HG03521 (cell line): Measurements from ENCODE around the gene RWDD3.
A peak's percentile ranks its signal among the peaks of the same experiment; 100 is the strongest.

Experiments
- ATAC-seq: cut with Tn5 transposase; IDR thresholded peaks from one replicate; pipeline ENCODE4 v1.9.1; 2021; ENCODE audit warnings: mild to moderate bottlenecking, moderate library complexity; ENCODE audit not compliant: unreplicated experiment

RWDD3 gene

DNA sequence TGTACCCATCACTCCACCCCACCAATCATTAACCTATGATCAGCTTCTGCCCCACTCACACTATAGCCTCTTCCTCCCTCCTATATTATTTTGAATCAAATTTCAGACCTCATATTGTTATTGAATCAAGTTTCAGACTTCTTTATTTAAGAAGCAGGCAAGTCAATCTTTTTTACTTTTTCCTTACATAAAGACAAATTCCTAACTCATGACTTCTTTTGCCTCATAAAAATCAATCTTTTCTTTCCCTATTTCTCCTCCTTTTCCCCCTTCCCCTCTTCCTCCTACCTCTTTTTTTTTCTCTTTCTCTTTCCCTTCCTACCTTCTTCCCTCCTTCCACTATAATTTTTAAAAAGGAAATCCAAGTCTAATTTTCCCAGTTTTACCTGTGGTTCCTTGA lies 4.3 kb upstream of the RWDD3 start:
- ATAC-seq: no peak

DNA sequence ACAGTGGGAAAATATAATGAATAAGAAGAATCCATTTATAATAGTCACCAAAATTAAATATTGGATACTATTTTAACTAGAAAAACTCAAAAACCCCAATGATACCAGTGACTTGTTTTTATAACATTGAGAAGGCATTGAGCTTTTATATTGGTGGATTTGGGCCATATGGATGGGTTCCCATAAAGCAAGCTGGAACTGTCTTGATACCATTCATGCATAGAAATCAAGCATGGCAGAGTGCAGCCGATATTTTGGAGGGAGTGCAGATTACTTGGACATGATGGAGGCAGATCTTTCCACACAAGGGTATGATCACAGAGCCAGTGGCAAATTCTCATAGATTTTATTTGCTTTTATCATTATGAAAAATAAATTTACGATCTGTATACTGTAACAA lies 3.8 kb upstream of the RWDD3 start:
- no peak for ATAC-seq

DNA sequence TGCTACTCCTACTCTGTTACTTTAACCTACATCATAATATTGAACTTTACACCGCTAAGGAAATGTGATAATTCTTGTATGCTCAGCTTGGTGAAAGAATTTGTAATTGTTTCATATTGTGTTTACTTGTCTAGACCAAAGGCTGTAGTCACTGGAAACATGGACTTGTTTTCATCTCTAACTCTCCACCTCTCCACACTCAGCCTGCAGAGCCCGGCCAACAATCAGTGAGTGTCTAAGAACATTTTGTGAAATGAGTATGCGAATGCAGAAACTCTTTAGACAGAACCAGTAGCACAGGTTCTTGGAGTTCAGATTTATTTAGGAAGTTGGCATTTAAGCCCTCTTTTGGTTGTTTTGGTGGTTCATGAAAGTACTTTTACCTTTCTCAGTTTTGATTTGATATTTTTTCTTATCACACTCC lies 3.2 kb upstream of the RWDD3 start:
- ATAC-seq: no peak

DNA sequence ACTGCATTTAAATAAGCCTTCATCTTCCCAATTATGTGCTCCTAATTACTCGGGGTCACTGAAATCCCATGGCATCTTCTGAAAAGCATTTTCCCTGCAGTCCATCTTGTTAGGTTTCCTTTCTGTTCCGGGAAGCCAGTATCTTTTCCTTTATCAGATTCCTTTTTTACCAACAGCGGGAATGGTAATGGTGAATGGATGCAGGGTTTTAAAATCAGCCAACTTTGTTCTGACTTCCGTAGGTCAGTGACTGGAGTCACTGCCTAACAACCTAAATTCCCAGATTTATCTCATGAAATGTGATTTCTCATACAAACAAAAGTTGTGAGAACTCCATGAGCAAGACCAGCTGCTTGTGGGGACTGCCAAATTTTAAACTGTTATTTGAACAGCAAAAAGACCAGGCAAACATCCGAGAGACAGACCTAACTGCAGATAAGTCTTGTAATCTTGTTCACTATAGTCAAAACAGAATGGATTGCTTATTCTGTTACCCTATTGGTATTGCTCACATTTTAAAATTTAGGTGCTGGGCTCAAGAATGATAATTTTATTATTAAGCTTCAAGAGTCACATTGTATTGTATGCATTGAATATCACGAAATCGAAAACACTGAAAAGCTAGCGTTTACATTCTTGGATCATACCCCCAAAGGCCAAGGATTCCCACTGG lies 1.2 kb upstream of the RWDD3 start:
- ATAC-seq: no peak

DNA sequence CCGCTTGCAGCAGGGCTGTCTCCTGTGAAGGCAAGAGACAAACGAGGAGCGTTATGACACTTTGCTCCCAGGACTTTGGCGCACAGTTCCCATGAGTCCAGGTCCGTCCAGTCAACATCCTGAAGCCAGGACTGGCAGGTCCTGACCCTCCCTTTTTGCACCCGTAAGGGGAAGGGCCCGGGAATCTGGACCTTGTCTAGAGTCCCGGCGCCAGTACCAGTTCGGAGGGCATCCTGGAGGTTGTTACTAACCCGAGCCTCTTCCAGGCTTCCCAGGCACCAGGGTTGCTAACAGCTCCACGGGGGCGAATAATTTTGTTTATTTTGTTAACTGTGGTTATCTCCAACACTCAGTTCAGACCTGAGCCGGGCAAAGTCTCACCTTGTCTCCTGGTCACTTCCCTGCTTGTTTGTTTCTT lies 682 bp upstream of the RWDD3 start:
- no peak for ATAC-seq

DNA sequence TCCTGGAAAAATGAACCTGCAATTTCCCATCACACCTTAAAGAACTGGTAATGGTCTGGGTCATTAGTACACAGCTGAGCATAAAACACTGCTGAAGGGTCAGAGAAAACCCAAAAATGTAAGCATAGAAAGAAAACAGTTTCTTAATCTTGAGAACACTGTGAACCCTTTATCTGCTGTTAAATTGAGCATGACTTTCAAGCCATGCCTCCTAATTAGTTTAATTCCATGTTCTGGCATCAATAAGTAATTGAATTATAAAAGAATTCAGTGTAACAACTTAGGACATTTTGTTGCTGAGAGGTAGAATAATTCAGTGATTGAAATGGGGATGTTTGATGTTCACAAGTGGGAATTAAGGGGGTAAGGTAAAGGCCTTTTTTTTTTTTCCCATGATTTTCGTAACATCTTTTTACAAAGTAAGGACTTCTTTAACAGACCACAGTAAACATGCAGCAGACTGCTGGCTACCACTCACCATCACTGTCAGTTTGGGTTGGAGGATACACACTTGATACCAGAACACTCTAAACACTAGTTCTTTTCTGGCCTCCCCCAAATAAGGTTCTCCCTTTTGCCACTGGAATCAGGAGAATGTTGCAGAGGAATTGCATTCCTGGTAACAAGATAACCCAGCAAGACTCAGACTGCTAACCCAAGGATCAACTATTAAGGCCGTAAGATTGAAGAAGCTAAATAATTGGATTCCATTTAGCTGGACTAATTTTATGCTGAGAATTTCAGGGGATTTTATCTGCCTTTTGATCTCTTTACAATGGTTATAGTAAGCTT lies 3.0 kb downstream of the RWDD3 start:
- no peak for ATAC-seq

DNA sequence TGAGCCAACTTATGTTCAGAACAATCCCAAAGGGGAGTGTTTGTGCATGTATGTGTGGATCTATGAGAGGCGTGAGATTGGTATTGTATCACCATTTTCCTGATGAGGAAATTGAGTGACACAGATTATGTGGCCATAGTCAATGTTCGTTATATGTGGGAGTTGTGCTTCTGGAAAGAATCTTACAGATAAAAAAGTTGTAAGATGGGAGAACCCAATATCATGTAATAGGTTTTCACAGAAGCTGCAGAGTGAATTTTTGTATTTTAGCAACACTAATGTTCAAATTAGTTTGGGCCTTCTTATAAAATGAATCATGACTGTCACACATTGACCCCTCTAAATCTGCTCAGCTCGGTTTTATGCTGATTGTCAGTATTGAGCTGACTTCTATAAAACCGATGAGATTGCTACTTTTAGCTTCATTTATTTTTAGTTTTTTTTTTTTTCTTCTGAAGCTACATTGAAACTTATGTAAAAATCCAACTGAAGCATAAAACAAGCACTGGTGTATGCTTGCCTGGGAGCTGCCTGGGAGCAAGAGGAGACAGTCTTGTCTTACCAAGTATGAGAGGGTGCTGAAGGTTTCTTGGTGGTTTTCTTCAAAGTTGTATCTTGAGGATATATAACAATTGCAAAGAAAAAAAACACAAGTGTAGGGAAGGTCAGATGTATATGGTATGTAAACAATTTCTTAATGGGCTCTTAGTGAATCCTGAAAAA lies 4.1 kb downstream of the RWDD3 start:
- no peak for ATAC-seq

DNA sequence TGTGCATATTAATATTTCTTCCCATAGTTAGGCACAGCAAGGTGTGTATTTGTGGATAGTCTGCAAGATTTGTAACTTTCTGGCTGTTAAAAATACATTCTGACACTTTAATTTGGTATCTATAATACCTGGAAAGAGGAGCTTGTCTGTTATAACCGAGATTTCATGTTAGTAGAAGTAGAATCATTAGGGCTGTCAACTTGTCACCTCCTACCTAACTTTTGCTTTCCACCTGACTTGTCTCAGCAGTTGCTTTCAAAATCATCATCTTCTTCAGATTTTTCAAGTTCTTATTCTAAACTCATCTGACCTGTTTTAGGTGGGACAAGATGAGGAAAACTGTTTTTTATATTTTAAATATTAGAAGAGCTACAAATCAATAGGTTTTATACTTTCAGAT lies 11.0 kb downstream of the RWDD3 start:
- no peak for ATAC-seq

DNA sequence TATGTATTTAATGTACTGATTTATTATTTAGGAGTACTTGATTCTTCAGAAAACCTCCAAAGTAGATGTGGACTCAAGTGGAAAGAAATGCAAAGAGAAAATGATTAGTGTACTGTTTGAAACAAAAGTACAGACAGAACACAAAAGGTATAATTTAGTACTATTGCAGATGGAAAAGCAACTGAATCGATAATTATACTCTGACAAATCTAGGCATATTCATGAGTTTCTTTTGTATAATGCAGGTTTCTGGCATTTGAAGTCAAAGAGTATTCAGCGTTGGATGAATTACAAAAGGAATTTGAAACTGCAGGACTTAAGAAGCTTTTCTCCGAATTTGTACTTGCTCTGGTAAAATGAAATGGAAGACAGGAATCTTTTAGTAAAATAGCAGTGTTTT lies 12.5 kb downstream of the RWDD3 start:
- no peak for ATAC-seq

DNA sequence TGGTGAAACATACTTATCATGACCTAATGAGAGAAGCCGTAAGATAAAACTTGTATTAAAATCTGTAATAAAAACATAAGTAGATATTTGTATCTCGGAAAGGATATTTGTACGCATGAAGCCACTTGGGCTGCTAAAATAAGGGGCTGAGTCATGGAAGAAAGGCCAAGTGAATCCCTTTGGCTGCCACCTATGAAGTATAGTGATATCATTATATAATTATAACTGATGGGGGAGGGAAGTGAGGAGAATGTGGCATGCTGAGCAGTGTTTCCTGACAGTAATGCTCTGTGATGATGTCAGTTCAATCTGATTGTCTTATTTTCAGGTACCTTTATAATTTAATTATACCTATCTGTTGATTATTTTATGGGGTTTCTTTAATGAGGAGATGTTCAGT lies 13.6 kb downstream of the RWDD3 start:
- ATAC-seq: no peak

DNA sequence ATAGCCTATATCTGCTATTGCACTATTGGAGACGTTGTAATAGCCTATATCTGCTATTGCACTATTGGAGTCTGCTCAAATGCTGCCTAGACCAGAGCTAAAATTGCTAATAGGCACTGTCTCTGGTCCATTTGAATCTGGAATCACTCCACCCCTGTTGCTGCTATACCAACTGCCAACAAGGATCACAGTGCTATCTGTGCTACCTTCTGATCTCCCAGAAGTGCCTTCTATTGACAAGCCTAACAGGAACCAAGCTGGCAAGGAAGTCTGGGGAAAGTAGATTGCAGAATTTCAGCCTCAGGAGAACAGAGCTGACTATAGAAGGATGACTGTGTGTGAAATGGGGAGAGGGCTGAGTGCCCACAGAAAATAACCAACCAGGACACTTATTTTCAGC lies 15.9 kb downstream of the RWDD3 start:
- no peak for ATAC-seq

DNA sequence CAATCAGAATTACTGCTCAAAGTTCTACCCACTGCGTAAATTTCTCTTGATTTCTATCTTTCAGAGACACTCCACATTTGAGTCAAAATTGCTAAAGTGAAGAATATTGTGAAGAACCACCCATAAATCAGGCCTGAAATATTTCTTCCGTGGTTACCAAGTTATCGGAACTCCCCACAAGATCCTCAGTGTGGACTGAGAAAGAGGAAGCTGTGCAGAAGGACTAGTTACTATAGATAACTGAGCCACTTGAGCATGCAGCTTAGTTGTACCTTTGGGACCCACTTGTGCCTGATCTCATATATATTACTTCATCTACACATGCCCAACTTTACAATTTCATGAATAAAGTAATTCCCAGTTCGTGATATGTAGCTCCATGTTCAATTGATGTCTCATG lies 18.4 kb downstream of the RWDD3 start:
- ATAC-seq: no peak

DNA sequence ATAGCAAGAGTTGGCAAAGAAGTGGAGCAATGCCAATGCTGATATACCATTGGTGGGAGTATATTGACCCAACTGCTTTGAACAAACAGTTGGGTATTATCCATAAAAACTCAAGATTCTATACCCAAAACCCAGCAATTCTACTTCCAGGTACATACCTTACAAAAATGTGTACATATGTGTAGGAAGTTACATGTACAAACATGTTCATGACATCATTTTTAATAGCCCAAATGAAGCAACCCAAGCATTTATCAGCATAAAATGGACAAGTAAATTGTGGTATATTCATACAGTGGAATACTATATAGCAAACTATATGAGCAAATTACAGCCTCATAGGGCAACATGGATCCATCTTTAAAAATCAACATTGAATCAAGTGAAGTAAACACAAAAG lies 20.9 kb downstream of the RWDD3 start:
- no peak for ATAC-seq

DNA sequence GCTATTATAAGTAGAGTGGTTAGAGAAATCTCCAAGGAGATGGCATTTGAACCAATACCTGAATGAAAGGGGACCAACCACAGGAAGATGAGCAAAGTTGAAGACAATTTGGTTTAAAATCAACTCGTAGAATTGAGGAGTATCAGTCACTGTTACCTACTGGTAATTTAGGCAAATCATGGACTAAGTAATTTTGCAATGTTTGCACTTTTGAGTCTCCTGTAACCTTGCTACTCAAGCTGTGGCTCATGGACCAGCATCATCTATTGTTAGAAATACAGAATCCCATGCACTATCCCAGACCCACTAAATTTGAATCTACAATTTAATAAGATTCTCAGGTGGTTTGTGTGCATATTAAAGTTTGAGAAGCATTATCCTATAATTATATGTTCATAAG lies 21.8 kb downstream of the RWDD3 start:
- ATAC-seq: no peak

DNA sequence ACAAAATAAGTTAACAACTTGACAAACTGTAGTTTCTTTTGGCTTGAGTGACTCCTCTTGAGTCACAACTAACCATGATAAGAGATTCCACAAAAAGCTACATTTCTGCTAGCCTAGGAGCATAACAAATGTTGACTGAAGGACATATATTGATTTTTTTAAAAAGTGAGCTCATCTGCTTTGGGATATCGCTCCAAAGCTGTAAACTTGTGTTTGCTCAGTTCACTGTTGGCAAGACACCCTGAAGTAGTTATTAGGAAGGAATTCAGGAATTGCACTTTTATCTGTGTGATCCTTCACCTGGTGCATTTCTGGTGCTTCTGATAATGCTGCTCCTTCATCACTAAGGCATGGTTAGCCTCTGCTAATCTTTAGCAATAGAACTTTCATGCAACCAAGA lies 23.7 kb downstream of the RWDD3 start:
- ATAC-seq: no peak

DNA sequence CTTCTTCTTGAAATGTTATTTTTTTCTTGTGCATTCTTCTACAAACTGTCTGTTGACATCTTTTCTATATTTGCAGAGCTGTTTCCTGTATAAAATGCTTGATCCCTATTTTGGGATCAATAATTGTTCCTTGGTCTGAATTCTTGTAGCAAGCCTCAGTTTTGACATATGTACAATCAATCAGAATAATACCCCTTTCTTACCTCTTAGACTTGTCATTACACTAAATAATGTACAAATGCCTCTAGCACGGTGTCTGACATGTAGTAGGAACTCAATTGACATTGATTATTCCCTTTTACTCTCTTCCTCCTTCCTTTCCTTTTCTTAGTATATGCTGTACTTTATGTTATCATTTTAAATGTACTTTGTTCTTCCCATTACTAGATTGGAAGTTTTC lies 25.2 kb downstream of the RWDD3 start:
- ATAC-seq: no peak

DNA sequence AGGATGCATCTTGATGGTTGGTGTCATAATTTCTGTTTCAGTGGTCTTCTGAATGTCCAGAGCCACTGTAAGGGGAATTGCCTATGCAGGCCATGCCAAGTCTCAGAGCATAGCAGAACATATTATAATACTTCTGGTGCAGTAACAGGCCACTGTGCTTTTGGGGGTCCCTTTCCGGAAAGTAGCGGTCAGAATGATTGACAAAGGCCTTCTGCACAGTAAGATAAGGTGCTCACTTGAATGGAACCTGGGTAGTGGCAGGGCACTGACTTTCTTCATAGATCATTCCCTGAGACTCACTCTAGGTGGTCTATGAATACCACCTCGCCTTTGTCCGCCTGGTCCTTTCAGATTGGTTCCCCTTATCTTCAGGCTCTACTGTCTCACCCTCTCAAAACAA lies 28.9 kb downstream of the RWDD3 start:
- ATAC-seq: no peak

DNA sequence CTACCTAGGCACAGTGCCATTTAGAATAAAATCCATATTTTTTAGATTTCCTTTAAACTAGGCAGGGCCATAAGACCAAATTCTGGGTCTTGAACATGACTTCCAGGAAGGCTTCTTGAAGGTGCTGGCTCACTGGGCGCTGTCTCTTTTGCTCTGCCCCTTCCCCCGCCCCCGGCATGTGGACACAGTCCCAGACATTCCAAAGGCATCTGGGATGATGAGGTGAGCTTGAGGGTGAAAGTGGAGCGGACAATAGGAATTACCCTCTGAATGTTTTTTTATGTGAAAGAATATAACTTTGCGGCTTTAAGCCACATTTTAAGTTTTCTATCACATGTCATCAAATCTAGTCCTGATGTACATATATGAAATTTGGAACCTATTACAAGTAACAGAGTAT lies 29.4 kb downstream of the RWDD3 start:
- ATAC-seq: no peak

DNA sequence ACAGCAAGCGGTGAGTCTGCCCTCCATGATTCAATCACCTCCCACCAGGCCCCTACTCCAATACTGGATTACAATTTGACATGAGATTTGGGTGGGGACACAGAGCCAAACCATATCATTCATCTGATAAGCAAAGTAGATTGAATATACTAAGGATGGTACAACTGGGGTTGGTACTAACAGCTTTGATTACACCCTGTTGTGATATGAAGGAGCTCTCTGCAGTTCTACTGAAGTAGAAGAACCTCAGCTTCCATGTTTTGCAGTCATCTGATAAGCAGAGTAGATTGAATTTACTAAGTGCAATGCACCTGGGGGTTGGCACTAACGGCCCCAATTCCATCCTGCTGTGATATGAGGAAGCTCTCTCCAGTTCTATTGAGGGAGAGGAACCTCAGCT lies 31.1 kb downstream of the RWDD3 start:
- ATAC-seq: no peak

DNA sequence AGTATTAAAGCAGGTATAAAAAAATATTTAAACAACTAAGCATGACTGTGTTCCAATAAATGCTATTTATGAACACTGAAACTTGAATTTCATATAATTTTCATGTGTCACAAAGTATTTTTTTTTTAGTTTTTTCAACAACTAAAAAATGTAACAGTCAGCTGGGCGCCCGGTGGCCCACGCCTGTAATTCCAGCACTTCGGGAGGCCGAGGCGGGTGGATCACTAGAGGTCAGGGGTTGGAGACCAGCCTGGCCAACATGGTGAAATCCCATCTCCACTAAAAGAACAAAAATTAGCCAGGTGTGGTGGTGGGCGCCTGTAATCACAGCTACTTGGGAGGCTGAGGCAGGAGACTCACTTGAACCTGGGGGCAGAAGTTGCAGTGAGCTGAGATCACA lies 42.4 kb downstream of the RWDD3 start:
- ATAC-seq: no peak

DNA sequence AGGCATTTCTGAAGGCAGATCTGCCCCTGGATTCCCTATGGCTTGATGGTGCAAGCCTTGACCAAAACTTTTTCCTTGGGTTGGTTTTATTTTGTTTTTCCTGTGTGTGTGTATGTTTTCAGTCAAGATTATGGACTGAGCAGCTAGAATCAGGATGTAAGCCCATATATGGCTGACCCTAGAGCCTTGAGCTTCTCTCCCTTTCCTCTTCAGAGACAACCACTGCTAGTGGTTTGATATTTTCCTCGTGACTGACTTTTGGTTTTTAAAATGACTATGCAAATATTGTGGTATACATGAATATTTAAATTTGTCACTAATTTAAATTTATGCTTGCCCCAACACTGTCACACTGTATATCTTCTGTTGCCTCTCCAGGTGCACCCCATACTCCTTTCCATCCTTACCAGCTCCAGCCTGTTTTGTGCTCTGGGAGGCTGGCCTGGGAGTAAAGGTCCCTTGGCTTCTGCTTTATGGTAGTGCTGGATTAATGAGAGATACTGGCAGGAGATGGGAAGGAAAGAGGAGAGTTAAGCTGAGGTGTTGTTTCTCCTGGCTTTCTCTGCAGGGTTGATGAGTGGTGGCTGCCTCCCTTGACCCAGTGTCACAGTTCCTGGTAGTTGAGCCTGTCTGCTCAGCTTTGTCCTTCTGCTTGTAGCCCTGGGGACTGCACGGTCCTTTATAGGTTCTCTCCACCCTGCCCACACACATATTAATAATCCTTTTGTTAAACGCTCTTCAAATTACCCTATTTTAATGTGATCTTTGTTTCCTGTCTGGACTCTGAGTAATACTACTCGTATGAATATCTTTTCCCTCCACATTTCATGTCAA lies 44.4 kb downstream of the RWDD3 start:
- ATAC-seq: peak; percentile 74
